Skeletal muscle tissue (tissue), 4 donors: ENCODE data around the gene KLHDC8B. TPM values are rescaled to one million over a fixed set of nuclear protein-coding genes. Genes with fewer than 3 reads are reported as not detected.

Experiments
- H3K27ac ChIP-seq: one replicate; pipeline ENCODE4 v1.7.0; 2013; ENCODE audit warnings: mild to moderate bottlenecking, low read depth, low read length, inconsistent platforms
- H3K27me3 ChIP-seq, 3 donors: one replicate each; pipeline ENCODE4 v1.7.0; 2013; ENCODE audit warnings: low read length in 3 of 3; ENCODE audit not compliant: control insufficient read depth in 3 of 3, insufficient read depth in 3 of 3
- H3K36me3 ChIP-seq, 3 donors: one replicate each; pipeline ENCODE4 v1.7.0; 2013; ENCODE audit warnings: low read length in 3 of 3; ENCODE audit not compliant: control insufficient read depth in 3 of 3, insufficient read depth in 3 of 3
- H3K4me1 ChIP-seq, 3 donors: one replicate each; pipeline ENCODE4 v1.7.0; 2013; ENCODE audit warnings: low read length in 3 of 3, mild to moderate bottlenecking in 3 of 3; ENCODE audit not compliant: control insufficient read depth in 3 of 3, insufficient read depth in 3 of 3
- H3K4me3 ChIP-seq, 3 donors: one replicate each; pipeline ENCODE4 v1.7.0; 2013; ENCODE audit warnings: low read length in 3 of 3
- H3K9ac ChIP-seq, 3 donors: one replicate each; pipeline ENCODE4 v1.7.0; 2013; ENCODE audit warnings: low read length in 3 of 3, mild to moderate bottlenecking in 3 of 3, moderate library complexity in 2 of 3, low read depth in 1 of 3
- H3K9me3 ChIP-seq, 3 donors: one replicate each; pipeline ENCODE4 v1.7.0; 2013; ENCODE audit warnings: low read length in 3 of 3; ENCODE audit not compliant: control insufficient read depth in 3 of 3
- total RNA-seq: library from RNA; depleted of rRNA; stranded (reverse); fragments of >200 nt; gene quantifications from one replicate; pipeline ENCODE4 v1.2.3, GENCODE V29; 2014
- donor health status: Osteomylitis.

KLHDC8B gene
- total RNA-seq, 1 donor from 2014 or later = 83.5 TPM

- H3K27ac ChIP-seq = peak within 1 kb of the TSS; percentile 87
- peak within 1 kb of the TSS; percentile 89 to 94 (median 91) for H3K4me3 ChIP-seq
- no peaks in the 10 kb centered on the region for H3K27me3 ChIP-seq
- H3K9me3 ChIP-seq = peaks cover 0 to 4% (median 0%) of the 10 kb centered on the region in 3 donors
- H3K9ac ChIP-seq = peak within 1 kb of the TSS; percentile 90 to 93 (median 92)
- H3K4me1 ChIP-seq = peaks cover 30 to 57% (median 47%) of the 10 kb centered on the region in 3 donors
- H3K36me3 ChIP-seq = peaks cover 19 to 24% (median 22%) of the 10 kb centered on the region in 3 donors
Measured at GRCh38 chr3:49165771-49166751, 5.3 kb upstream of the KLHDC8B start, which contains the start of gene CCDC71. TSS of gene CCDC71 (minus strand) at chr3:49166331. CDS start at chr3:49164208, 2,123 bp downstream.

DNA sequence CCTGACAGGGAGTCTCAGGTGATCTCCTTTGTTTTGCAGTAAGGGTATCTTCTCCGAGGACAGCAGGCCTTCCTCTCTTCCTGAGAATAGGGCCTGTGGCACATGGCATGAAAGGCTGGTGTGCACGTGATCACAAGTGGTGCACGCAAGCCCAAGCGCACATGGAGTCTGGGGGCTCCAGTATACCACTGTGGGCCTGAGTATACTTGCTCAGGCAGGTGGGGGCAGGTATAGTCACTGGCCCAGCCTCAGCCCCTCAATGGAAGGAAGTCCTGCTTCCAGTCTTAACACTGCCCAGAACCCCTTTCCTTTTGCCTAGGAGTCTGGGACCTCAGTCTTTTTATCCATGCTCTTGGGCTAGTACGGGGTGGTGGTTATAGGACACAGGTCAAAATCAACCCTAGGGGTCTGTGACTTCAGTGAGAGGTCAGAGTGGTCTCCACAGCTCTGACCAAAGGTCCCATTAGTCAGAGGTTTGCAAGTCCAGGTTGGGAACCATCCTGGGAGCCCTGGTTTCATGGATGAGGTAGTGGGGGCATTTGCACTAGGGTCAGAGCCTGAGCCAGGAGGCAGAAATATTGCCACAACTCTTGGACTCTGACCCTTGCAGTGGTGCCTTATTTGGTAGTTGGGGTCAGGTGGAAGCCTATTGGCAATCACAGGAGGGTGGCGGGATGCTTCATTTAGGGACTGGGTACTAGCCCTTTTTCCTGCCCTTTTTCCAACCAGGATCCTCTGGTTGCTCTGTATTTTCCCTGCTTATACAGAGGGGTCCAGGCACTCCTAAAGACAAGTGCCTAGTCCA lies 4.4 kb upstream of the KLHDC8B start:
- Histone ChIP-seq H3K27me3 (no peaks in the 10 kb centered on the region), H3K4me1 (peaks cover 30 to 55% (median 46%) of the 10 kb centered on the region in 3 donors), H3K9ac (peak overlapping the region in 2 of 3 donors; percentile 90 to 93), H3K36me3 (peaks cover 18 to 19% (median 18%) of the 10 kb centered on the region in 3 donors), H3K4me3 (peak overlapping the region; percentile 89 to 94 (median 91)), H3K9me3 (peaks cover 0 to 4% (median 0%) of the 10 kb centered on the region in 3 donors), H3K27ac (peak overlapping the region; percentile 87)

DNA sequence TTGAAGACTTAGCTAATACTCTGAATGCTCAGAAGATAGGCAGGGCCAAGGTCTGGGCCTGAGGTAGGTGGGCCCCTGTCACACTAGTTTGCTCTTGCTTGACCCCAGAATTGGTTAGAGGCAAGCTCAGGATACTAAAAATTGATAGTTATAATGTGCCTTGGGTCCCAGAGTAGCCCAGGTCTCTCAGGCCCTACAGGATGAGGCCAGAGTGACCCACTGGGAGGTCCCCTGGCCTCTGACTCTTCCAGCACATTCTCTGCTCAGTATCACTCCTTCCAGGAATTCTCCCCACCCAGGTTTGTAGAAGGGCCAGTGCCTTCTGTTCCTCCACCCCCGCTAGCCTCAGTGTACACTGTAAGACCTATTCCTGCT lies 667 bp upstream of the KLHDC8B start:
- Histone ChIP-seq H3K4me3 (peak overlapping the region; percentile 91 to 98 (median 93)), H3K9me3 (peaks cover 0 to 4% (median 0%) of the 10 kb centered on the region in 3 donors), H3K4me1 (peaks cover 46 to 56% (median 52%) of the 10 kb centered on the region in 3 donors), H3K9ac (peak overlapping the region; percentile 95 to 98 (median 97)), H3K27me3 (no peaks in the 10 kb centered on the region), H3K36me3 (peaks cover 13 to 21% (median 18%) of the 10 kb centered on the region in 3 donors), H3K27ac (peak overlapping the region; percentile 94)

DNA sequence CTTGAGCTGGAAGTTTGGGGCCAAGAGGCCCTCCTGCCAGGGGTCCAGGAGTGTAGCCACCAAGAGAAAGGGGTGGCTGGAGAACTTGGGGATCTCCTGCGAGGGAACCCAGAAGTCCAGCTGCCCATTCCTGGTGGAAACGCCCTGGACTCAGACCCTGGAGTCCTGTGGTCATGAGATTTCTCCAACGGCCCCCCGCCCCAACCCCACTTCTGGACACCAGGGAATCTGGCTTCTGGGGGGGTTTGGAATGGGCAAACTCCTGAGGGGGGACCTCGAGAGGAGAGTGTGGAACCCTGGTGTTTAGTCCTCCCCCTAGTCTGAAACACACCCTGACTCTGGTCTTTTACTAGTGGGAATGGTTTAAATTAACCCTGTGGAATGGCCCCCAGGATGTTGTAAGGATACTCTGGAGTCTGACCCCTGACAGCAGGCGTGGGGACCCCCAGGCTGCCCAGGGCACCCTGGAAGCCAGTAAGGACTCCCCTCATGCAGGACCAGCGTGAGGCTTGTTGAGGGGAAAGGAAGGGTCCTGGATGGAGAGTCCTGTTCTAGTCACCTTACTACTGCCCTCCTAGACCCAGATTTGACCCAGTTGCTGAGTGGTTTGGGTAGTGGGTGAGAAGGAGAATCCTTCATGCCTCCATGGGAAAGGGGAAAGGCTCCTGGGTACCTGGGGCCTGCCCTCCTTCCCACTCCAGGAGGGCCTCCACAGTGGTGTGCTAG lies 540 bp downstream of the KLHDC8B start:
- Histone ChIP-seq H3K36me3 (peaks cover 20 to 28% (median 27%) of the 10 kb centered on the region in 3 donors), H3K4me1 (peaks cover 39 to 51% (median 48%) of the 10 kb centered on the region in 3 donors), H3K4me3 (peak overlapping the region; percentile 91 to 98 (median 93)), H3K9ac (peak overlapping the region; percentile 95 to 98 (median 97)), H3K27ac (peak overlapping the region; percentile 94), H3K9me3 (no peaks in the 10 kb centered on the region), H3K27me3 (no peaks in the 10 kb centered on the region)

DNA sequence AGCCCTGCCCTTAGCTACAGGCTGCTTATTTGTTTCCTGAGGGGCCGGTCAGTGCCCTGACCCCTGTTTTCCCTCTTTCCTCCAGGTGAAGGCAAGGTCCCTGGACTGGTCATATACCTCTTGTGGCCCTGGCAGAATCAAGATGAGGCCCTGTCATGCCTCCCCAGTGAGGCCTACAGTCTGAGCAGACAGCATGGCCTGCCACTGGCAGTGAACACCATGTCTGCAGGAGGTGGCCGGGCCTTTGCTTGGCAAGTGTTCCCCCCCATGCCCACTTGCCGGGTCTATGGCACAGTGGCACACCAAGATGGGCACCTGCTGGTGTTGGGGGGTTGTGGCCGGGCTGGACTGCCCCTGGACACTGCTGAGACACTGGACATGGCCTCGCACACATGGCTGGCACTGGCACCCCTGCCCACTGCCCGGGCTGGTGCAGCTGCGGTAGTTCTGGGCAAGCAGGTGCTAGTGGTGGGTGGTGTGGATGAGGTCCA lies 1.2 kb downstream of the KLHDC8B start:
- H3K9me3 ChIP-seq = no peaks in the 10 kb centered on the region
- peaks cover 38 to 52% (median 46%) of the 10 kb centered on the region in 3 donors for H3K4me1 ChIP-seq
- H3K9ac ChIP-seq = peak overlapping the region; percentile 95 to 98 (median 97)
- no peaks in the 10 kb centered on the region for H3K27me3 ChIP-seq
- H3K4me3 ChIP-seq = peak overlapping the region; percentile 91 to 98 (median 93)
- peaks cover 24 to 28% (median 27%) of the 10 kb centered on the region in 3 donors for H3K36me3 ChIP-seq
- H3K27ac ChIP-seq = peak overlapping the region; percentile 94

DNA sequence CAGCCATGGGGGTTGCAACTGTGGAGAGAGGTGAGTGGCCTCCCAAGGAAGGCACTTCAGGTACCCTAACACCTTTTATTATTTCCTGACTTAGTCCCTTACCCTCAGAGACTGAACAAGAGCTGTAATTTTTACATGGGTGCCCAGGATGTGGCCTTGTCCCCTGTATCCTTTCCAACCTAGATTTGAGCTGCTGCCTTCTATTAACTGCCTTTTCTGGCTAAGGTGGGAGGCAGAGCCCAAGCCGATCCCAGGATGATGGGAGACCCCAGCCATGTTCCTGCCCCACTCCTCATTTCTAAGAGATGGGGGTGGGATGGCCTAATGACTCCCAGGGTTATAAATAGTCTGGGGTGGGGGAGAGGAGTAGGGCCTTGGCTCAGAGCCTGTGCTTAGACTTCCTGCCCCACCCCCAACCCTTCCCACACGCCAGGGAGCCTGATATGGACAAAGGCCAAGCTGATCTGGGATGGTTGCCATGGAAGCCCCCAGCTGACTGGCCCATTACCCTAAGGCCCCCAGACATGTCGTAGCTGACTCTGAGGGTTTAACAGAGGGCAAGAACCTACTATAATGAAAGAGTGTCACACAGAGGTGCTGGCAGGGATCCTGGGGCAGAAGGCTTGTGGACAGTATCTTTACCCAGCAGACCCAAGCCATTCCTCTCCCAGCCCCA lies 1.9 kb downstream of the KLHDC8B start:
- H3K27ac ChIP-seq = peak overlapping the region; percentile 94
- peak overlapping the region; percentile 95 to 98 (median 97) for H3K9ac ChIP-seq
- H3K4me3 ChIP-seq = peak overlapping the region; percentile 91 to 98 (median 93)
- peaks cover 24 to 28% (median 27%) of the 10 kb centered on the region in 3 donors for H3K36me3 ChIP-seq
- H3K9me3 ChIP-seq = no peaks in the 10 kb centered on the region
- H3K27me3 ChIP-seq = no peaks in the 10 kb centered on the region
- peaks cover 38 to 52% (median 46%) of the 10 kb centered on the region in 3 donors for H3K4me1 ChIP-seq

- no peaks in the 10 kb centered on the region for H3K27me3 ChIP-seq
- peaks cover 27 to 28% (median 28%) of the 10 kb centered on the region in 3 donors for H3K36me3 ChIP-seq
- peak overlapping the region; percentile 95 to 98 (median 97) for H3K9ac ChIP-seq
- H3K4me1 ChIP-seq = peaks cover 38 to 52% (median 46%) of the 10 kb centered on the region in 3 donors
- peak overlapping the region; percentile 36 to 93 (median 91) for H3K4me3 ChIP-seq
- H3K27ac ChIP-seq = peak overlapping the region; percentile 94
- no peaks in the 10 kb centered on the region for H3K9me3 ChIP-seq
Measured at GRCh38 chr3:49173792-49174170, 2.4 kb downstream of the KLHDC8B start.

DNA sequence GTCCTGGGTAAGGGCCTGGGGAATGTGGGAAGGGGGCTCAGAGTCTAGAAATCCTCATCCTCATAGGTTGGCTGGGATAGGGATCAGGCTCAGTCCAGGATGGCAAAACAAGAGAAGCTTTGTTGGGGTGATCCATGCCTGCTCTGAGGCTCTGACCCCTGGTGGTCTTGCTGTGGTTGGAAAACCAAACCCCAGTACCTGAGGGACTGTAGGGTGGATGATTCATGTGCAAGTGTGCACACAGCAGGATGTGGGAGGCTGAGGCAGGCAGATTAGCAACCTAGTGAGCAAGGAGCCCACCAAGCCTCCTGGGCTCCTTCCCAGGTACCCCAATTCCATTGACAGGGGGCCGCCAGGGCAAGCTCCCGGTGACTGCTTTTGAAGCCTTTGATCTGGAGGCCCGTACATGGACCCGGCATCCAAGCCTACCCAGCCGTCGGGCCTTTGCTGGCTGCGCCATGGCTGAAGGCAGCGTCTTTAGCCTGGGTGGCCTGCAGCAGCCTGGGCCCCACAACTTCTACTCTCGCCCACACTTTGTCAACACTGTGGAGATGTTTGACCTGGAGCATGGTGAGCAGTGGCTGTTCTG lies 3.1 kb downstream of the KLHDC8B start:
- Histone ChIP-seq H3K4me3 (no peak overlapping the region), H3K9ac (peak overlapping the region in 2 of 3 donors; percentile 7 to 98), H3K9me3 (no peaks in the 10 kb centered on the region), H3K36me3 (peaks cover 27 to 28% (median 28%) of the 10 kb centered on the region in 3 donors), H3K27ac (no peak overlapping the region), H3K27me3 (no peaks in the 10 kb centered on the region), H3K4me1 (peaks cover 38 to 52% (median 46%) of the 10 kb centered on the region in 3 donors)
